C4-2B (cell line): ENCODE measurements around the gene BMAL1.

Source experiments
- CTCF ChIP-seq: fragments of 450-650 bp; conservative IDR thresholded peaks from 2 replicates; pipeline ENCODE4 v1.5.1; 2017; ENCODE audit warnings: mild to moderate bottlenecking
- ZFX ChIP-seq: fragments of 450-650 bp; IDR thresholded peaks from 2 replicates; pipeline ENCODE4 v1.6.1; 2017

- TF ChIP-seq CTCF = no peak
- TF ChIP-seq ZFX = no peak
These were observed 105.2 kb downstream of the BMAL1 start for GRCh38 chr11:13382751-13383150.
